ENCODE results near the gene ERC1. TPM values are rescaled to one million over a fixed set of nuclear protein-coding genes. Genes with fewer than 3 reads are reported as not detected.

The ERC1 gene
- total and polyA plus RNA-seq, 2 of the 4 experiments (the other 2 are of a cell fraction) = 11.6 to 25.6 TPM

DNA sequence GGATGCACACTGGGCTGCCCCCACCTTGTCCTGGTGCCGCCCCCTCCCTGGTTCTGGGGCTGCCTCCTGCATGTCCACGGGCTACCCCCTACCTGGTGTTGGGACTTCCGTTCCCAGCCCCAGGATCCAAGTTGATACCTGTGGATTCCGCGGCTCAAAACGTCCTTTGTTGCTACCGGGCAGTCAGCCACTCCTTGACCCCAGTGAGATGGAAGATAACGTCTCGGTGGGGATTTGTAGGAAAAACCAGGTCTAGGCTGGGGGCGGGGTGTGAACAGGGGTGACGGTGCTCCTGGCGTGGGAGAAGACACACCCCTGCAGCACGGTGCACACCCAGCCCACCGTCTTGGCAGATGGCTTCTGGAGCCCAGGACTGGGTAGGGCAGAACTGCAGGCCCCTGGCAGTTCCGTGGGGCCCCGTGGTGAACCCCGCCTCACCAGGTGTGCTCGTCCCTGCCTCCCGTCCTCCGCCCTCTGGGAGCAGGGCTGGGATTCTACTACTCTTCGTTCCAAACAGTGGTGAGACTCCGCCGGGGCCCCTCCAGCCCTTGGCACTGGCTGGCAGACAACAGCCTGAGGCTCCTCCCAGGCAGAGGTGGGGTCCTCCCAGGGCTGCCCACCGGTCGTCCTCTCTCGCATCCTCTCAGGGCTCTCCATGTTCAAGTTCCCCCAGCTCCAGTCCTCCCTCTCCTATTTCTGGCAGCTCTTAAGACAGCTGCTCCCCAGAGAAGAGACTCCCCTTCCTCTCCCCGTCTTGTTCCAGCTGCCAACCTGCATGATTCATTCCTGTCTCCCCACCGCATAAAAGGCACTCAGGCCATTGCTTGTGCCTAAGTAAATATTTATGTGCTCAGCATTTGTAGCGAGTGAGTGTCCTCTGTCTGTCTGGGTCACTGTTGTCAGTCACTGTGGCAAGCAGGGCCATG, 527.8 kb downstream of the ERC1 start:
- CTCF ChIA-PET = interaction anchor here (0.6 to 1.2 kb wide), 3 partner anchors 7 to 401 kb away, joined by 3 to 4 read pairs (median 3); no protein-coding TSS in a partner anchor
- POLR2A ChIA-PET (ENCODE audit: unreplicated experiment) = interaction anchor here (0.5 kb wide), 1 partner anchor 46 kb away, joined by 4 read pairs; no protein-coding TSS in a partner anchor
- H3K14ac ChIP-seq (replicated peaks; ENCODE audit: low read depth, low read length) = 0 out of 2 replicates have a peak overlapping the region, but pooled peaks have one; percentile 39

More for the DNA sequence above, 527.8 kb downstream of the ERC1 start:
- Histone ChIP-seq H3K27me3 (ENCODE audit: control insufficient read depth, insufficient read depth, low read length) (no peaks in the 10 kb centered on the region), H3K27ac (ENCODE audit: insufficient read depth, low read length) (no peak overlapping the region), H2AFZ (replicated peaks; ENCODE audit: low read length, poor library complexity) (no peak overlapping the region), H3K4me1 (ENCODE audit: control insufficient read depth, insufficient read depth, low read length) (peaks cover 16% of the 10 kb centered on the region), H3K9me3 (ENCODE audit: control insufficient read depth, insufficient read depth, low read length) (no peaks in the 10 kb centered on the region), H4K5ac (ENCODE audit: low read depth, low read length) (no peak overlapping the region), H2BK5ac (ENCODE audit: low read depth, low read length, poor library complexity, severe bottlenecking) (no peak overlapping the region), H4K20me1 (ENCODE audit: insufficient read depth, low read length) (no peaks in the 10 kb centered on the region), H3K4me2 (ENCODE audit: low read depth, low read length) (peak overlapping the region; percentile 32), H3K4ac (ENCODE audit: low read depth, low read length) (peak overlapping the region; percentile 74), H2AK9ac (replicated peaks; ENCODE audit: low read depth, low read length, poor library complexity) (peak overlapping the region; percentile 22), H3K9me1 (ENCODE audit: insufficient read depth, low read length) (peaks cover 8% of the 10 kb centered on the region), H3K23ac (ENCODE audit: low read depth, low read length) (no peak overlapping the region), H3K9ac (ENCODE audit: low read depth, low read length) (no peak overlapping the region), H3K18ac (ENCODE audit: low read depth, low read length) (no peak overlapping the region), H2BK20ac (ENCODE audit: low read depth, low read length) (peak overlapping the region; percentile 69; the same call in 1 of the 2 replicates), H4K8ac (ENCODE audit: low read depth in 2 of 2, low read length in 2 of 2) (0 out of 4 replicates have a peak overlapping the region, but pooled peaks of 1 of the 2 experiments have one; percentile 6), H2BK15ac (ENCODE audit: low read depth, low read length) (0 out of 3 replicates have a peak overlapping the region, but pooled peaks have one; percentile 68), H2BK120ac (ENCODE audit: low read depth, low read length) (peak overlapping the region; percentile 73), H4K91ac (ENCODE audit: insufficient read depth, low read depth, low read length) (peak overlapping the region; percentile 43; the same call in 1 of the 2 replicates), H3K4me3 (ENCODE audit: insufficient read depth, low read depth, low read length) (no peak overlapping the region), H2AK5ac (ENCODE audit: low read depth, low read length) (peak overlapping the region; percentile 84), H3K56ac (ENCODE audit: extremely low read depth, insufficient read depth, low read length) (no peak overlapping the region), H3K36me3 (ENCODE audit: control insufficient read depth, insufficient read depth, low read length) (no peaks in the 10 kb centered on the region), H3K79me1 (ENCODE audit: low read depth in 1 of 2, low read length in 2 of 2) (0 out of 4 replicates have a peak, but pooled peaks cover 0 to 5% of the 10 kb centered on the region in 2 experiments)
- BruUV-seq (replicated peaks) = no TSS peak
- 64% methylated on average over 15 of the region's 29 CpGs; no CpG with 5 or more reads in 1 of the 2 experiments for WGBS, 2 experiments (ENCODE audit: extremely low coverage in 2 of 2, insufficient read length in 1 of 2)
- intact Hi-C loops (cut with micrococcal nuclease) = no loop called here
- TF ChIP-seq BHLHE40 (IDR thresholded peaks at IDR 0.05; ENCODE audit: low read depth, low read length) = peak; percentile 49; the same call in 1 of the 2 replicates
- TF ChIP-seq RCOR1 (IDR thresholded peaks at IDR 0.05; ENCODE audit: insufficient replicate concordance, low read length) = peak; percentile 71
- TF ChIP-seq CTCF (conservative IDR thresholded peaks at IDR 0.05; ENCODE audit: low read depth, low read length) = no peak
- peak; percentile 79 for TF ChIP-seq FOS (IDR thresholded peaks at IDR 0.05; ENCODE audit: low read depth, low read length)
- peak; percentile 59 for TF ChIP-seq MAFK (IDR thresholded peaks at IDR 0.05; ENCODE audit: low read depth, low read length)
- dilution Hi-C loops (cut with HindIII; ENCODE audit: low sequenced_read_pairs, unreplicated experiment) = no loop called here
- DNase-seq (peak; percentile 91), ATAC-seq (ENCODE audit: low read depth) (peak; percentile 89)
- in situ Hi-C loops (cut with MboI; ENCODE audit: low sequenced_read_pairs) = no loop called here
